HCT116 (cell line): ENCODE data around the gene ADI1.

Source experiments
- CEBPB ChIP-seq: IDR thresholded peaks from 2 replicates; pipeline ENCODE4 v1.6.1; 2012; ENCODE audit warnings: low read depth
- CTCF ChIP-seq, 3 experiments: fragments of 200-600 bp in 1 of 3; sonication (generic) in 1 of 3; IDR thresholded peaks in 2 of 3; conservative IDR thresholded peaks in 1 of 3; 2 replicates each; pipeline ENCODE4 v1.5.1; 2012 to 2017; ENCODE audit warnings: low read depth in 2 of 3, low read length in 2 of 3, antibody characterized with exemption in 1 of 3, borderline replicate concordance in 1 of 3, control low read depth in 1 of 3, mild to moderate bottlenecking in 1 of 3, mixed read lengths in 1 of 3, mixed run types in 1 of 3, moderate library complexity in 1 of 3; ENCODE audit not compliant: insufficient read depth in 1 of 3
- EZH2 ChIP-seq: fragments of 200-600 bp; sonication (generic); IDR thresholded peaks from 2 replicates; pipeline ENCODE4 v1.6.1; 2017; ENCODE audit warnings: antibody characterized with exemption, mixed run types
- POLR2A ChIP-seq: IDR thresholded peaks from 2 replicates; pipeline ENCODE4 v1.7.0; 2011; ENCODE audit warnings: borderline replicate concordance; ENCODE audit not compliant: insufficient read depth, insufficient read length; ENCODE audit errors: extremely low read depth
- RAD21 ChIP-seq: IDR thresholded peaks from 2 replicates; pipeline ENCODE4 v1.6.1; 2012; ENCODE audit warnings: low read depth, mild to moderate bottlenecking
- YY1 ChIP-seq: IDR thresholded peaks from 2 replicates; pipeline ENCODE4 v1.6.1; 2011; ENCODE audit warnings: low read length, low read depth, moderate library complexity, mild to moderate bottlenecking; ENCODE audit not compliant: insufficient replicate concordance; ENCODE audit errors: extremely low read depth
- ZNF274 ChIP-seq: fragments of 200-500 bp; sonication (Bioruptor generic); IDR thresholded peaks from 2 replicates; pipeline ENCODE4 v1.6.1; 2014; ENCODE audit warnings: mild to moderate bottlenecking, low read depth, low read length, inconsistent platforms

GRCh38 chr2:3482363-3482821 is 36.9 kb downstream of the ADI1 start:
- TF ChIP-seq CTCF (IDR thresholded peaks at IDR 0.05 in 2 of 3, conservative IDR thresholded peaks at IDR 0.05 in 1 of 3; ENCODE audit: borderline replicate concordance in 1 of 3, insufficient read depth in 1 of 3, low read depth in 2 of 3, low read length in 2 of 3): no peak
- no peak for TF ChIP-seq RAD21
- no peak for TF ChIP-seq ZNF274
- no peak for TF ChIP-seq POLR2A
- no peak for TF ChIP-seq YY1
- TF ChIP-seq CEBPB: no peak
- no peak for TF ChIP-seq EZH2
